ENCODE results near the gene TGM5. TPM values are rescaled to one million over a fixed set of nuclear protein-coding genes. Genes with fewer than 3 reads are reported as not detected.

The TGM5 gene
- total RNA-seq, 1 experiment from 2014 or later: not detected

- Histone ChIP-seq H3K36me3 (ENCODE audit: control insufficient read depth in 1 of 2, insufficient read depth in 2 of 2, low read length in 2 of 2) (no peaks in the 10 kb centered on the region), H3K27ac (ENCODE audit: low read depth, low read length) (no peak overlapping the region), H3K27me3 (ENCODE audit: insufficient read depth, low read length) (no peaks in the 10 kb centered on the region), H2AFZ (ENCODE audit: low read depth, low read length, poor library complexity, severe bottlenecking) (no peak overlapping the region), H3K9me2 (ENCODE audit: insufficient read depth) (no peaks in the 10 kb centered on the region), H3K9ac (ENCODE audit: low read length) (no peak overlapping the region), H3K79me2 (ENCODE audit: insufficient read depth, low read length) (no peaks in the 10 kb centered on the region), H3K4me3 (replicated peaks in 1 of 2; ENCODE audit: low read depth in 1 of 2, low read length in 2 of 2) (no peak overlapping the region), H4K20me1 (ENCODE audit: insufficient read depth) (no peaks in the 10 kb centered on the region), H3K9me3 (ENCODE audit: control insufficient read depth in 1 of 2, insufficient read depth in 1 of 2, low read depth in 1 of 2, low read length in 2 of 2) (no peaks in the 10 kb centered on the region), H3K4me1 (ENCODE audit: control insufficient read depth in 1 of 2, insufficient read depth in 2 of 2, low read length in 2 of 2) (no peaks in the 10 kb centered on the region), H3K4me2 (ENCODE audit: low read length) (no peak overlapping the region)
- ATAC-seq: no peak
- BruUV-seq (replicated peaks): no TSS peak
- CTCF ChIA-PET: no interaction called here
- DNase-seq (ENCODE audit: low read depth, low spot score): no peak
- RAD21 ChIA-PET (ENCODE audit: low non-redundant PET in 1 of 2, low total read pairs in 2 of 2, uncharacterized antibody in 2 of 2, unreplicated experiment in 2 of 2): no interaction called here
- POLR2A ChIA-PET: no interaction called here
- TF ChIP-seq ZNF274 (IDR thresholded peaks at IDR 0.05; ENCODE audit: low read depth, low read length) (no peak), ZFX (IDR thresholded peaks at IDR 0.05) (no peak), EGR1 (IDR thresholded peaks at IDR 0.05; ENCODE audit: low read depth) (no peak), TCF7L2 (IDR thresholded peaks at IDR 0.05; ENCODE audit: borderline replicate concordance, extremely low read depth, insufficient read depth, insufficient read length) (no peak), CBX3 (IDR thresholded peaks at IDR 0.05; ENCODE audit: low read depth) (no peak), ELF1 (IDR thresholded peaks at IDR 0.05; ENCODE audit: borderline replicate concordance, low read depth) (no peak), SRF (IDR thresholded peaks at IDR 0.05; ENCODE audit: low read depth) (no peak), SP1 (IDR thresholded peaks at IDR 0.05; ENCODE audit: low read depth) (no peak), JUND (IDR thresholded peaks at IDR 0.05) (no peak), POLR2AphosphoS5 (IDR thresholded peaks at IDR 0.05; ENCODE audit: low read depth, low read length) (no peak), EZH2phosphoT487 (IDR thresholded peaks at IDR 0.05; ENCODE audit: borderline replicate concordance) (no peak), FOSL1 (IDR thresholded peaks at IDR 0.05; ENCODE audit: low read depth) (no peak), EZH2 (IDR thresholded peaks at IDR 0.05) (no peak), CTCF (IDR thresholded peaks at IDR 0.05 in 2 of 3, conservative IDR thresholded peaks at IDR 0.05 in 1 of 3; ENCODE audit: borderline replicate concordance in 1 of 3, insufficient read depth in 1 of 3, low read depth in 2 of 3, low read length in 2 of 3) (no peak), ZBTB33 (IDR thresholded peaks at IDR 0.05; ENCODE audit: extremely low read depth, insufficient replicate concordance, low read length) (no peak), SIN3A (IDR thresholded peaks at IDR 0.05; ENCODE audit: low read depth) (no peak), YY1 (IDR thresholded peaks at IDR 0.05; ENCODE audit: extremely low read depth, insufficient replicate concordance, low read depth, low read length) (no peak)
- intact Hi-C loops (cut with micrococcal nuclease): no loop called here
Measured at GRCh38 chr15:43239732-43240491, 26.8 kb downstream of the TGM5 start.
